HepG2 (cell line): ENCODE results near the gene ALB. TPM values are rescaled to one million over a fixed set of nuclear protein-coding genes. Genes with fewer than 3 reads are reported as not detected.

ENCODE experiments used
- AGO2 ChIP-seq: fragments of 200-400 bp; formaldehyde crosslinking; optimal IDR thresholded peaks from 2 replicates; pipeline ENCODE3; 2017; ENCODE audit warnings: mild to moderate bottlenecking, low read depth, low read length, moderate library complexity
- BRD4 ChIP-seq: sonication (generic); formaldehyde crosslinking; IDR thresholded peaks from 2 replicates; pipeline ENCODE4 v1.4.0; 2020; ENCODE audit warnings: missing genetic modification reagents
- EED ChIP-seq: sonication (generic); formaldehyde crosslinking; IDR thresholded peaks from 2 replicates; pipeline ENCODE4 v1.5.0; 2020; ENCODE audit warnings: mild to moderate bottlenecking, missing genetic modification reagents
- GABPA ChIP-seq, 2 experiments: IDR thresholded peaks; 2 replicates each; pipeline ENCODE4 v1.6.1; 2011 to 2016; ENCODE audit warnings: low read depth in 2 of 2, low read length in 1 of 2, missing biosample characterization in 1 of 2, missing genetic modification characterization in 1 of 2
- JUND ChIP-seq: sonication (generic); formaldehyde crosslinking; IDR thresholded peaks from 2 replicates; pipeline ENCODE4 v1.8.0; 2022; ENCODE audit warnings: mild to moderate bottlenecking, missing genetic modification reagents
- KDM2A ChIP-seq: sonication (generic); formaldehyde crosslinking; IDR thresholded peaks from 2 replicates; pipeline ENCODE4 v1.4.0; 2020; ENCODE audit warnings: low read depth, missing genetic modification reagents, borderline replicate concordance
- KLF9 ChIP-seq: IDR thresholded peaks from 2 replicates; pipeline ENCODE4 v1.6.1; 2016; ENCODE audit warnings: low read depth
- MED13 ChIP-seq: sonication (generic); formaldehyde crosslinking; IDR thresholded peaks from 2 replicates; pipeline ENCODE4 v1.5.0; 2020; ENCODE audit warnings: missing genetic modification reagents
- MIXL1 ChIP-seq: IDR thresholded peaks from 2 replicates; pipeline ENCODE4 v1.6.1; 2016
- NKX3-1 ChIP-seq: sonication (generic); formaldehyde crosslinking; IDR thresholded peaks from 2 replicates; pipeline ENCODE4 v1.5.0; 2020; ENCODE audit warnings: missing genetic modification reagents
- POLR2G ChIP-seq: fragments of 200-400 bp; formaldehyde crosslinking; IDR thresholded peaks from 2 replicates; pipeline ENCODE4 v1.6.1; 2018; ENCODE audit warnings: mild to moderate bottlenecking, low read depth, low read length, moderate library complexity
- SP4 ChIP-seq: sonication (generic); formaldehyde crosslinking; IDR thresholded peaks from 2 replicates; pipeline ENCODE4 v1.8.1; 2023; ENCODE audit warnings: mild to moderate bottlenecking, missing genetic modification reagents
- ZBTB7A ChIP-seq: sonication (generic); formaldehyde crosslinking; IDR thresholded peaks from 2 replicates; pipeline ENCODE4 v1.8.0; 2022; ENCODE audit warnings: mild to moderate bottlenecking, missing genetic modification reagents
- ZMYM3 ChIP-seq: sonication (generic); formaldehyde crosslinking; IDR thresholded peaks from 2 replicates; pipeline ENCODE4 v1.5.1; 2020; ENCODE audit warnings: mild to moderate bottlenecking, missing genetic modification reagents
- ZNF292 ChIP-seq: sonication (generic); formaldehyde crosslinking; IDR thresholded peaks from 2 replicates; pipeline ENCODE4 v1.8.1; 2022; ENCODE audit warnings: mild to moderate bottlenecking, low read depth, missing genetic modification reagents, borderline replicate concordance
- ZNF326 ChIP-seq: sonication (generic); formaldehyde crosslinking; IDR thresholded peaks from 2 replicates; pipeline ENCODE4 v1.4.0; 2020; ENCODE audit warnings: missing genetic modification reagents, borderline replicate concordance
- ZNF383 ChIP-seq: sonication (generic); formaldehyde crosslinking; IDR thresholded peaks from 2 replicates; pipeline ENCODE4 v1.4.0; 2020; ENCODE audit warnings: missing genetic modification reagents, mild to moderate bottlenecking, borderline replicate concordance
- ZNF446 ChIP-seq: sonication (generic); formaldehyde crosslinking; IDR thresholded peaks from 2 replicates; pipeline ENCODE4 v1.5.0; 2020; ENCODE audit warnings: mild to moderate bottlenecking, missing genetic modification reagents
- ZNF501 ChIP-seq: sonication (generic); formaldehyde crosslinking; IDR thresholded peaks from 2 replicates; pipeline ENCODE4 v1.5.1; 2020; ENCODE audit warnings: mild to moderate bottlenecking, moderate library complexity, missing genetic modification reagents
- ZNF543 ChIP-seq: sonication (generic); formaldehyde crosslinking; IDR thresholded peaks from 2 replicates; pipeline ENCODE4 v1.4.0; 2020; ENCODE audit warnings: mild to moderate bottlenecking, missing genetic modification reagents
- ZNF556 ChIP-seq: sonication (generic); formaldehyde crosslinking; IDR thresholded peaks from 2 replicates; pipeline ENCODE4 v1.4.0; 2020; ENCODE audit warnings: mild to moderate bottlenecking, missing genetic modification reagents, borderline replicate concordance
- ZNF589 ChIP-seq: sonication (generic); formaldehyde crosslinking; conservative IDR thresholded peaks from 2 replicates; pipeline ENCODE4 v1.8.0; 2022; ENCODE audit warnings: mild to moderate bottlenecking, moderate library complexity, missing genetic modification reagents
- ZNF773 ChIP-seq: sonication (generic); formaldehyde crosslinking; IDR thresholded peaks from 2 replicates; pipeline ENCODE4 v1.4.0; 2020; ENCODE audit warnings: missing genetic modification reagents, borderline replicate concordance
- ZSCAN31 ChIP-seq: sonication (generic); formaldehyde crosslinking; IDR thresholded peaks from 2 replicates; pipeline ENCODE4 v1.5.0; 2020; ENCODE audit warnings: low read depth, mild to moderate bottlenecking, missing genetic modification reagents
- polyA plus RNA-seq, 8 experiments: library from polyadenylated mRNA; depleted of rRNA in 3 of 8; stranded (reverse) in 7 of 8; unstranded in 1 of 8; fragments of >200 nt; fragmentation: Illumina TruSeq in 4 of 8; extraction: Trizol in 4 of 8; gene quantifications; 2 replicates each; pipeline versions ENCODE4 v1.2.1 to v1.2.3, GENCODE V29; 2011 to 2016; ENCODE audit warnings: low read depth in 4 of 8, missing spikeins in 1 of 8, mixed read lengths in 1 of 8; ENCODE audit not compliant: insufficient read depth in 1 of 8
- total RNA-seq, 5 experiments: library from RNA; depleted of rRNA; stranded (reverse); fragments of >200 nt; fragmentation: Illumina TruSeq; extraction: Trizol; gene quantifications; 2 replicates each; pipeline ENCODE4 v1.2.3, GENCODE V29; 2016; ENCODE audit warnings: low read depth in 1 of 5
- TF ChIP-seq, protein P1 (sequence below): sonication (generic); formaldehyde crosslinking; IDR thresholded peaks from 2 replicates; pipeline ENCODE4 v1.9.0; 2022; ENCODE audit warnings: low read depth, missing genetic modification reagents
- TF ChIP-seq, protein P2 (sequence below): sonication (generic); formaldehyde crosslinking; IDR thresholded peaks from 2 replicates; pipeline ENCODE4 v1.5.1; 2020; ENCODE audit warnings: missing genetic modification reagents, mild to moderate bottlenecking, borderline replicate concordance
- TF ChIP-seq, protein P3 (sequence below): sonication (generic); formaldehyde crosslinking; conservative IDR thresholded peaks from 2 replicates; pipeline ENCODE4 v1.8.0; 2022; ENCODE audit warnings: mild to moderate bottlenecking, moderate library complexity, missing genetic modification reagents
- TF ChIP-seq, protein P4 (sequence below): sonication (generic); formaldehyde crosslinking; IDR thresholded peaks from 2 replicates; pipeline ENCODE4 v1.8.0; 2022; ENCODE audit warnings: mild to moderate bottlenecking, missing genetic modification reagents, moderate library complexity

Gene ALB
- total and polyA plus RNA-seq, 2 of the 13 experiments (the other 11 are each of a cell fraction or from before 2014, with no cell fraction given): 22,259 to 22,625 TPM

DNA sequence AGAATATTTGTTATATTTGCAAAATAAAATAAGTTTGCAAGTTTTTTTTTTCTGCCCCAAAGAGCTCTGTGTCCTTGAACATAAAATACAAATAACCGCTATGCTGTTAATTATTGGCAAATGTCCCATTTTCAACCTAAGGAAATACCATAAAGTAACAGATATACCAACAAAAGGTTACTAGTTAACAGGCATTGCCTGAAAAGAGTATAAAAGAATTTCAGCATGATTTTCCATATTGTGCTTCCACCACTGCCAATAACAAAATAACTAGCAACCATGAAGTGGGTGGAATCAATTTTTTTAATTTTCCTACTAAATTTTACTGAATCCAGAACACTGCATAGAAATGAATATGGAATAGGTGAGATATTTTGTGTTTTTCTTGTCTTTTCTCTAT lies 31.9 kb downstream of the ALB start, which contains the start of gene AFP (continued):
- TF ChIP-seq ZNF501 (CRISPR knock-in tag) (no peak), ZNF589 (CRISPR knock-in tag) (no peak), ZBTB7A (CRISPR knock-in tag) (no peak), GABPA (IDR thresholded peaks at IDR 0.05; ENCODE audit: low read depth, low read length) (no peak), GABPA (CRISPR knock-in tag; IDR thresholded peaks at IDR 0.05; ENCODE audit: low read depth) (no peak), KDM2A (no peak), KLF9 (CRISPR knock-in tag) (no peak), MED13 (peak; percentile 94; the same call in 1 of the 2 replicates), ZNF773 (CRISPR knock-in tag) (no peak), AGO2 (no peak), EED (CRISPR knock-in tag) (no peak), ZNF556 (CRISPR knock-in tag) (no peak), ZMYM3 (no peak), ZNF543 (no peak), SP4 (no peak), ZNF292 (no peak), BRD4 (CRISPR knock-in tag) (no peak), JUND (CRISPR knock-in tag) (no peak), ZNF383 (CRISPR knock-in tag) (no peak), ZNF326 (no peak), POLR2G (no peak), ZNF446 (CRISPR knock-in tag) (no peak), MIXL1 (CRISPR knock-in tag) (peak; percentile 85), ZSCAN31 (no peak), NKX3-1 (CRISPR knock-in tag) (peak; percentile 62; the same call in 1 of the 2 replicates)
- TF ChIP-seq, protein P1, sequence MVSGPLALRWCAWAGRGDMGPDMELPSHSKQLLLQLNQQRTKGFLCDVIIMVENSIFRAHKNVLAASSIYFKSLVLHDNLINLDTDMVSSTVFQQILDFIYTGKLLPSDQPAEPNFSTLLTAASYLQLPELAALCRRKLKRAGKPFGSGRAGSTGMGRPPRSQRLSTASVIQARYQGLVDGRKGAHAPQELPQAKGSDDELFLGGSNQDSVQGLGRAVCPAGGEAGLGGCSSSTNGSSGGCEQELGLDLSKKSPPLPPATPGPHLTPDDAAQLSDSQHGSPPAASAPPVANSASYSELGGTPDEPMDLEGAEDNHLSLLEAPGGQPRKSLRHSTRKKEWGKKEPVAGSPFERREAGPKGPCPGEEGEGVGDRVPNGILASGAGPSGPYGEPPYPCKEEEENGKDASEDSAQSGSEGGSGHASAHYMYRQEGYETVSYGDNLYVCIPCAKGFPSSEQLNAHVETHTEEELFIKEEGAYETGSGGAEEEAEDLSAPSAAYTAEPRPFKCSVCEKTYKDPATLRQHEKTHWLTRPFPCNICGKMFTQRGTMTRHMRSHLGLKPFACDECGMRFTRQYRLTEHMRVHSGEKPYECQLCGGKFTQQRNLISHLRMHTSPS (CRISPR knock-in tag): no peak
- TF ChIP-seq, protein P2, sequence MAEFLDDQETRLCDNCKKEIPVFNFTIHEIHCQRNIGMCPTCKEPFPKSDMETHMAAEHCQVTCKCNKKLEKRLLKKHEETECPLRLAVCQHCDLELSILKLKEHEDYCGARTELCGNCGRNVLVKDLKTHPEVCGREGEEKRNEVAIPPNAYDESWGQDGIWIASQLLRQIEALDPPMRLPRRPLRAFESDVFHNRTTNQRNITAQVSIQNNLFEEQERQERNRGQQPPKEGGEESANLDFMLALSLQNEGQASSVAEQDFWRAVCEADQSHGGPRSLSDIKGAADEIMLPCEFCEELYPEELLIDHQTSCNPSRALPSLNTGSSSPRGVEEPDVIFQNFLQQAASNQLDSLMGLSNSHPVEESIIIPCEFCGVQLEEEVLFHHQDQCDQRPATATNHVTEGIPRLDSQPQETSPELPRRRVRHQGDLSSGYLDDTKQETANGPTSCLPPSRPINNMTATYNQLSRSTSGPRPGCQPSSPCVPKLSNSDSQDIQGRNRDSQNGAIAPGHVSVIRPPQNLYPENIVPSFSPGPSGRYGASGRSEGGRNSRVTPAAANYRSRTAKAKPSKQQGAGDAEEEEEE (CRISPR knock-in tag): no peak
- TF ChIP-seq, protein P3, sequence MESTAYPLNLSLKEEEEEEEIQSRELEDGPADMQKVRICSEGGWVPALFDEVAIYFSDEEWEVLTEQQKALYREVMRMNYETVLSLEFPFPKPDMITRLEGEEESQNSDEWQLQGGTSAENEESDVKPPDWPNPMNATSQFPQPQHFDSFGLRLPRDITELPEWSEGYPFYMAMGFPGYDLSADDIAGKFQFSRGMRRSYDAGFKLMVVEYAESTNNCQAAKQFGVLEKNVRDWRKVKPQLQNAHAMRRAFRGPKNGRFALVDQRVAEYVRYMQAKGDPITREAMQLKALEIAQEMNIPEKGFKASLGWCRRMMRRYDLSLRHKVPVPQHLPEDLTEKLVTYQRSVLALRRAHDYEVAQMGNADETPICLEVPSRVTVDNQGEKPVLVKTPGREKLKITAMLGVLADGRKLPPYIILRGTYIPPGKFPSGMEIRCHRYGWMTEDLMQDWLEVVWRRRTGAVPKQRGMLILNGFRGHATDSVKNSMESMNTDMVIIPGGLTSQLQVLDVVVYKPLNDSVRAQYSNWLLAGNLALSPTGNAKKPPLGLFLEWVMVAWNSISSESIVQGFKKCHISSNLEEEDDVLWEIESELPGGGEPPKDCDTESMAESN (CRISPR knock-in tag): no peak
- TF ChIP-seq, protein P4, sequence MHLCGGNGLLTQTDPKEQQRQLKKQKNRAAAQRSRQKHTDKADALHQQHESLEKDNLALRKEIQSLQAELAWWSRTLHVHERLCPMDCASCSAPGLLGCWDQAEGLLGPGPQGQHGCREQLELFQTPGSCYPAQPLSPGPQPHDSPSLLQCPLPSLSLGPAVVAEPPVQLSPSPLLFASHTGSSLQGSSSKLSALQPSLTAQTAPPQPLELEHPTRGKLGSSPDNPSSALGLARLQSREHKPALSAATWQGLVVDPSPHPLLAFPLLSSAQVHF (CRISPR knock-in tag): no peak
